ENCODE results near the gene GLT6D1. TPM values are rescaled to one million over a fixed set of nuclear protein-coding genes. Genes with fewer than 3 reads are reported as not detected.

The GLT6D1 gene
- total RNA-seq, 1 experiment from 2014 or later, result not detected

DNA sequence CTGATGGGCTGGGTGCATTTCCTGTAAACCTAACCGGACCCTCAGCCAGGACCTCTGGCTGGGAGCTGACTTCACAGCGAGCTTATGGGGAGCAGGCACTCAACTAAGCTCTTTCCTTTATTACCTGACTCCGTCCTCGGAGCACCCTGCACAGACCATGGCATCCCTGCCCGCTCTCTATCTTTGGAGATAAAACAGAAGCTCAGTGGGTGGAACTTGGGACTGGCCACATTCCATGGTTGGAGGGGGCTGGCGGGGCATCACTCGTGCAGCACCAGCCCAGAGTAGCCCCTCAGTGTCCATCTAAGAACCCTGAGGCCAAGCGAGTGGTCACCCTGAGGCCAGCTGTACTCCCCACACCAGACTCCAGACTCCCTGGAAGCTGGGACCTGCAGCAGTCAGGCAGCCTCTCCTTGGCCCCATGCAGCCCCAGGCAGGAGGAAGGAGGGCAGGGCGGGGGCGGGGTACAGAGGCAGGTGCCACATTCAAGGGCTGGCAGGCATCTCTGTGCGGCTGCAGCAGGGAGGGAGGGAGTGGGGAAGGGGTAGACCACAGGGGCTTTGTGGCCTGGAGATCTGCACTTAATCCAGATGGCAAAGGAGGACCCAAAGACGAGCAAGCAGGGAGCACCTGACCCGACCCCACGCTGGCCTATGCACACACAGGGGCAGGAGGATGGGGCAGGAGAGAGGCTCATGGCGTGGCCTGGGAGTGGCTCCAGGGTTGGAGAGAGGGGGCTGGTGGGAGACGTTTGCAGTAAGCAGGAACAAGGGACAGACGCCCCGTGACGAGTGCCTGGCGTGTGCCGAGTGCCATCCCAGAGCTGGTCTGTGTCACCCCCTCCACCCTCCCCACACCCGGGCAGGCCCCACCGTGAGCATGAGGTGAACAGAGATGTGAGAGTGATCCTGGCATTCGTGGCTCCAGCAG lies 26.1 kb downstream of the GLT6D1 start:
- Histone ChIP-seq H3K4me3 (ENCODE audit: low read depth in 2 of 2, low read length in 2 of 2) (no peak overlapping the region), H3K9me3 (ENCODE audit: control insufficient read depth, insufficient read depth, low read depth, low read length) (no peaks in the 10 kb centered on the region), H3K27ac (ENCODE audit: low read length) (no peak overlapping the region), H3K4me1 (ENCODE audit: control insufficient read depth, insufficient read depth, low read length) (no peaks in the 10 kb centered on the region), H3K27me3 (ENCODE audit: control insufficient read depth, insufficient read depth, low read length) (no peaks in the 10 kb centered on the region), H3K36me3 (ENCODE audit: control insufficient read depth, insufficient read depth, low read length) (no peaks in the 10 kb centered on the region)
- ATAC-seq (no peak), DNase-seq (ENCODE audit: low read depth, low spot score) (no peak)
- no TSS peak for BruUV-seq (replicated peaks)
- in situ Hi-C loops (cut with HindIII; ENCODE audit: low pct_unique_long_range_greater_than_20kb, low sequenced_read_pairs) (no loop called here), intact Hi-C loops (cut with micrococcal nuclease; ENCODE audit: unreplicated experiment) (no loop called here)
- POLR2A ChIA-PET, result no interaction called here
- TF ChIP-seq POLR2AphosphoS5 (IDR thresholded peaks at IDR 0.05; ENCODE audit: low read depth, low read length) (no peak), TCF7L2 (IDR thresholded peaks at IDR 0.05; ENCODE audit: low read depth, low read length) (no peak), SIN3A (IDR thresholded peaks at IDR 0.05; ENCODE audit: borderline replicate concordance, insufficient read depth, low read depth, low read length) (no peak)
- TF ChIP-seq, protein P1, sequence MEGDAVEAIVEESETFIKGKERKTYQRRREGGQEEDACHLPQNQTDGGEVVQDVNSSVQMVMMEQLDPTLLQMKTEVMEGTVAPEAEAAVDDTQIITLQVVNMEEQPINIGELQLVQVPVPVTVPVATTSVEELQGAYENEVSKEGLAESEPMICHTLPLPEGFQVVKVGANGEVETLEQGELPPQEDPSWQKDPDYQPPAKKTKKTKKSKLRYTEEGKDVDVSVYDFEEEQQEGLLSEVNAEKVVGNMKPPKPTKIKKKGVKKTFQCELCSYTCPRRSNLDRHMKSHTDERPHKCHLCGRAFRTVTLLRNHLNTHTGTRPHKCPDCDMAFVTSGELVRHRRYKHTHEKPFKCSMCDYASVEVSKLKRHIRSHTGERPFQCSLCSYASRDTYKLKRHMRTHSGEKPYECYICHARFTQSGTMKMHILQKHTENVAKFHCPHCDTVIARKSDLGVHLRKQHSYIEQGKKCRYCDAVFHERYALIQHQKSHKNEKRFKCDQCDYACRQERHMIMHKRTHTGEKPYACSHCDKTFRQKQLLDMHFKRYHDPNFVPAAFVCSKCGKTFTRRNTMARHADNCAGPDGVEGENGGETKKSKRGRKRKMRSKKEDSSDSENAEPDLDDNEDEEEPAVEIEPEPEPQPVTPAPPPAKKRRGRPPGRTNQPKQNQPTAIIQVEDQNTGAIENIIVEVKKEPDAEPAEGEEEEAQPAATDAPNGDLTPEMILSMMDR (IDR thresholded peaks at IDR 0.05), result no peak
- TF ChIP-seq, protein P2, sequence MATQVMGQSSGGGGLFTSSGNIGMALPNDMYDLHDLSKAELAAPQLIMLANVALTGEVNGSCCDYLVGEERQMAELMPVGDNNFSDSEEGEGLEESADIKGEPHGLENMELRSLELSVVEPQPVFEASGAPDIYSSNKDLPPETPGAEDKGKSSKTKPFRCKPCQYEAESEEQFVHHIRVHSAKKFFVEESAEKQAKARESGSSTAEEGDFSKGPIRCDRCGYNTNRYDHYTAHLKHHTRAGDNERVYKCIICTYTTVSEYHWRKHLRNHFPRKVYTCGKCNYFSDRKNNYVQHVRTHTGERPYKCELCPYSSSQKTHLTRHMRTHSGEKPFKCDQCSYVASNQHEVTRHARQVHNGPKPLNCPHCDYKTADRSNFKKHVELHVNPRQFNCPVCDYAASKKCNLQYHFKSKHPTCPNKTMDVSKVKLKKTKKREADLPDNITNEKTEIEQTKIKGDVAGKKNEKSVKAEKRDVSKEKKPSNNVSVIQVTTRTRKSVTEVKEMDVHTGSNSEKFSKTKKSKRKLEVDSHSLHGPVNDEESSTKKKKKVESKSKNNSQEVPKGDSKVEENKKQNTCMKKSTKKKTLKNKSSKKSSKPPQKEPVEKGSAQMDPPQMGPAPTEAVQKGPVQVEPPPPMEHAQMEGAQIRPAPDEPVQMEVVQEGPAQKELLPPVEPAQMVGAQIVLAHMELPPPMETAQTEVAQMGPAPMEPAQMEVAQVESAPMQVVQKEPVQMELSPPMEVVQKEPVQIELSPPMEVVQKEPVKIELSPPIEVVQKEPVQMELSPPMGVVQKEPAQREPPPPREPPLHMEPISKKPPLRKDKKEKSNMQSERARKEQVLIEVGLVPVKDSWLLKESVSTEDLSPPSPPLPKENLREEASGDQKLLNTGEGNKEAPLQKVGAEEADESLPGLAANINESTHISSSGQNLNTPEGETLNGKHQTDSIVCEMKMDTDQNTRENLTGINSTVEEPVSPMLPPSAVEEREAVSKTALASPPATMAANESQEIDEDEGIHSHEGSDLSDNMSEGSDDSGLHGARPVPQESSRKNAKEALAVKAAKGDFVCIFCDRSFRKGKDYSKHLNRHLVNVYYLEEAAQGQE (IDR thresholded peaks at IDR 0.05; ENCODE audit: insufficient read depth in 1 of 2, low read depth in 2 of 2, low read length in 1 of 2), result no peak
- CTCF ChIA-PET, result no interaction called here

DNA sequence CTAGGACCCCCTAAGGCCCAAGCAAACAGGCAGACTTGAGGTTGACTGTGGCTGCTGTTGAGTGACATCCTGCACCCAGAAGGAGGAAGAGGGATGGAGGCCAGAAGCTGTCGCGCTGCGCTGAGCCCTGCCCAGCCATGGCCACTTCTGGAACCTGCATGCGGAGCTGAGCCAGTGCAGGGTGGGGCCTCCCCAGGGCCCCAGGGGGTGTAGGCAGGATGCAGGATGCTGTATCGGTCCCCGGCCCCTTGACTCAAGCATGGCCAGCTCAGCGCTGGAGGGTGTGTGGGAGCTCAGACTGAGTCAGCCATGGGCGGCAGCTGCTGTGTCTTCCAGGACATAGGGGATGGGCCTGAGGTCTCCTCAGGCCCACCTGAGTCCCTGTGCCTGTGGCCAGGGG lies 26.9 kb downstream of the GLT6D1 start:
- CTCF ChIA-PET, result no interaction called here

More for the DNA sequence above, 26.9 kb downstream of the GLT6D1 start:
- no TSS peak for BruUV-seq (replicated peaks)
- ATAC-seq (no peak), DNase-seq (ENCODE audit: low read depth, low spot score) (no peak)
- Histone ChIP-seq H3K36me3 (ENCODE audit: control insufficient read depth, insufficient read depth, low read length) (no peaks in the 10 kb centered on the region), H3K9me3 (ENCODE audit: control insufficient read depth, insufficient read depth, low read depth, low read length) (no peaks in the 10 kb centered on the region), H3K4me1 (ENCODE audit: control insufficient read depth, insufficient read depth, low read length) (no peaks in the 10 kb centered on the region), H3K27ac (ENCODE audit: low read length) (no peak overlapping the region), H3K4me3 (ENCODE audit: low read depth in 2 of 2, low read length in 2 of 2) (no peak overlapping the region), H3K27me3 (ENCODE audit: control insufficient read depth, insufficient read depth, low read length) (no peaks in the 10 kb centered on the region)
- TF ChIP-seq, protein P2 (IDR thresholded peaks at IDR 0.05; ENCODE audit: insufficient read depth in 1 of 2, low read depth in 2 of 2, low read length in 1 of 2), result no peak
- no peak for TF ChIP-seq POLR2AphosphoS5 (IDR thresholded peaks at IDR 0.05; ENCODE audit: low read depth, low read length)
- TF ChIP-seq, protein P1 (IDR thresholded peaks at IDR 0.05), result no peak
- no peak for TF ChIP-seq SIN3A (IDR thresholded peaks at IDR 0.05; ENCODE audit: borderline replicate concordance, insufficient read depth, low read depth, low read length)
- no peak for TF ChIP-seq TCF7L2 (IDR thresholded peaks at IDR 0.05; ENCODE audit: low read depth, low read length)
- intact Hi-C loops (cut with micrococcal nuclease; ENCODE audit: unreplicated experiment), result no loop called here
- POLR2A ChIA-PET, result no interaction called here
- in situ Hi-C loops (cut with HindIII; ENCODE audit: low pct_unique_long_range_greater_than_20kb, low sequenced_read_pairs), result no loop called here
